PC-9 (cell line): ENCODE data around the gene CFAP46. TPM values are rescaled to one million over a fixed set of nuclear protein-coding genes. Genes with fewer than 3 reads are reported as not detected.

Source experiments
- BruUV-seq: library from RNA; stranded (reverse); fragments of 400-500 nt; replicated peaks from 2 replicates; lab custom pipeline; 2021; lab: Mats Ljungman, UMichigan
- CTCF ChIA-PET: fragments of 300-600 bp; sonication (Branson Sonifier 250); formaldehyde crosslinking; loops from one replicate; lab custom pipeline; 2022; ENCODE audit warnings: antibody characterized with exemption; lab: Charles Lee
- POLR2A ChIA-PET: fragments of 300-600 bp; sonication (Branson Sonifier 250); formaldehyde crosslinking; loops from one replicate; lab custom pipeline; 2022; ENCODE audit warnings: antibody characterized with exemption; ENCODE audit not compliant: unreplicated experiment; lab: Charles Lee
- DNase-seq, 2 experiments: peaks; one replicate each; pipeline versions ENCODE4 v3.0.0 to v3.0.0-alpha.2; 2015 to 2022; ENCODE audit warnings: mixed read lengths in 1 of 2
- H2AFZ ChIP-seq: fragments of 200-600 bp; sonication (generic); 2 replicates; pipeline ENCODE4 v1.8.1; 2017; ENCODE audit warnings: antibody characterized with exemption
- H3F3A ChIP-seq: fragments of 200-600 bp; sonication (generic); 2 replicates; pipeline ENCODE4 v1.8.1; 2017; ENCODE audit warnings: antibody characterized with exemption, mild to moderate bottlenecking, low read depth; ENCODE audit not compliant: insufficient read depth
- H3K27ac ChIP-seq: fragments of 200-600 bp; sonication (generic); 2 replicates; pipeline ENCODE4 v1.6.1; 2016; ENCODE audit warnings: mixed run types
- H3K27me3 ChIP-seq: fragments of 200-600 bp; sonication (generic); 2 replicates; pipeline ENCODE4 v1.6.1; 2016; ENCODE audit warnings: low read depth, mixed run types; ENCODE audit not compliant: insufficient read depth
- H3K36me3 ChIP-seq: fragments of 200-600 bp; sonication (generic); 2 replicates; pipeline ENCODE4 v1.6.1; 2016; ENCODE audit warnings: low read depth, mixed run types
- H3K4me1 ChIP-seq: fragments of 200-600 bp; sonication (generic); replicated peaks from 2 replicates; pipeline ENCODE4 v1.6.1; 2016; ENCODE audit warnings: mixed run types; ENCODE audit not compliant: insufficient read depth
- H3K4me2 ChIP-seq: fragments of 200-600 bp; sonication (generic); 2 replicates; pipeline ENCODE4 v1.6.1; 2017; ENCODE audit warnings: mixed run types
- H3K4me3 ChIP-seq: fragments of 200-600 bp; sonication (generic); 2 replicates; pipeline ENCODE4 v1.6.1; 2016; ENCODE audit warnings: mixed run types
- H3K79me2 ChIP-seq: fragments of 200-600 bp; sonication (generic); 2 replicates; pipeline ENCODE4 v1.6.1; 2017; ENCODE audit warnings: low read depth, mixed run types
- H3K9me2 ChIP-seq: fragments of 200-600 bp; sonication (generic); 2 replicates; pipeline ENCODE4 v1.8.1; 2017; ENCODE audit warnings: mild to moderate bottlenecking; ENCODE audit not compliant: insufficient read depth
- H3K9me3 ChIP-seq: fragments of 200-600 bp; sonication (generic); 2 replicates; pipeline ENCODE4 v1.8.1; 2016; ENCODE audit warnings: low read depth; ENCODE audit not compliant: insufficient read depth
- H4K20me1 ChIP-seq: fragments of 200-600 bp; sonication (generic); 2 replicates; pipeline ENCODE4 v1.8.1; 2017; ENCODE audit not compliant: insufficient read depth
- CTCF ChIP-seq: fragments of 200-600 bp; sonication (generic); conservative IDR thresholded peaks from 2 replicates; pipeline ENCODE4 v1.6.1; 2017; ENCODE audit warnings: mixed run types, antibody characterized with exemption, mild to moderate bottlenecking, moderate library complexity
- EZH2 ChIP-seq: fragments of 200-600 bp; sonication (generic); IDR thresholded peaks from 2 replicates; pipeline ENCODE4 v1.8.0; 2017; ENCODE audit warnings: antibody characterized with exemption, low read depth
- intact Hi-C: fragments of 100-400 bp; cut with micrococcal nuclease; formaldehyde crosslinking; loops from one replicate; pipeline ENCODE4 v1.10.0; 2022; ENCODE audit not compliant: unreplicated experiment
- total RNA-seq: library from RNA; stranded (reverse); gene quantifications from 2 replicates; pipeline ENCODE4 v1.2.3, GENCODE V29; 2021

CFAP46 gene
- total RNA-seq, 1 experiment from 2014 or later, result not detected

- H3K27me3 ChIP-seq, result peaks cover 53% of the 10 kb centered on the region
- ChIA-PET POLR2A (no interaction called here), CTCF (no interaction called here)
- no peaks in the 10 kb centered on the region for H3K4me1 ChIP-seq
- no peak overlapping the region for H3K4me3 ChIP-seq
- DNase-seq, result no peak
- H2AFZ ChIP-seq, result no peak overlapping the region
- H3K79me2 ChIP-seq, result no peaks in the 10 kb centered on the region
- intact Hi-C loops, result no loop called here
- no peaks in the 10 kb centered on the region for H3K9me3 ChIP-seq
- TF ChIP-seq EZH2 (no peak), CTCF (no peak)
- H3K36me3 ChIP-seq, result no peaks in the 10 kb centered on the region
- H3K9me2 ChIP-seq, result no peaks in the 10 kb centered on the region
- H3K27ac ChIP-seq, result no peak overlapping the region
- no peaks in the 10 kb centered on the region for H3F3A ChIP-seq
- no TSS peak for BruUV-seq
- H3K4me2 ChIP-seq, result no peak overlapping the region
- no peaks in the 10 kb centered on the region for H4K20me1 ChIP-seq
Measured at GRCh38 chr10:132979491-132980425, 37.4 kb upstream of the CFAP46 start.

DNA sequence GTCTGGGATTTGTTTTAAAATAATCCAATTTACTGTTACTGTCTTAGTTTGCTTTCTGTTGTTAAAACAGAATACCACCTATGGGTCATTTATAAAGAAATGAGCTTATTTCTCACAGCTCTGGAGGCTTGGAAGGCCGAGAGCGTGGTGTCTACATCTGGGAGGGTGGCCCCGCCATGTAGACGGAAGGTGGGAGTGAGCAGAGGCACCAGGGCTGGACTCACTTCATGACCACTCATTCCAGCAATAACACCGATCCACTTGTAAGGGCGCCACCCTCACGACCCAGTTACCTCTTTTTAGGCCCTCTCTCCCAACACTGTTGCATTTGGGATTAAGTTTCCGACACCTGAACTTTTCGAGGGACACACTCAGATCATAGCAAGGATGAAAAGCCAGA lies 36.2 kb upstream of the CFAP46 start:
- no peaks in the 10 kb centered on the region for H3K79me2 ChIP-seq
- H3K4me2 ChIP-seq, result no peak overlapping the region
- ChIA-PET POLR2A (no interaction called here), CTCF (no interaction called here)
- intact Hi-C loops, result no loop called here
- no peaks in the 10 kb centered on the region for H3K9me3 ChIP-seq
- H3K4me1 ChIP-seq, result no peaks in the 10 kb centered on the region
- H3K9me2 ChIP-seq, result no peaks in the 10 kb centered on the region
- H4K20me1 ChIP-seq, result no peaks in the 10 kb centered on the region
- H3K27ac ChIP-seq, result no peak overlapping the region
- H3K27me3 ChIP-seq, result peaks cover 57% of the 10 kb centered on the region
- H2AFZ ChIP-seq, result no peak overlapping the region
- BruUV-seq, result no TSS peak
- no peak overlapping the region for H3K4me3 ChIP-seq
- no peaks in the 10 kb centered on the region for H3K36me3 ChIP-seq
- no peak for TF ChIP-seq CTCF
- TF ChIP-seq EZH2, result no peak
- H3F3A ChIP-seq, result no peaks in the 10 kb centered on the region
- DNase-seq, result no peak

GRCh38 chr10:132977807-132978206 lies 35.4 kb upstream of the CFAP46 start:
- no peaks in the 10 kb centered on the region for H3K9me2 ChIP-seq
- no peaks in the 10 kb centered on the region for H3K4me1 ChIP-seq
- H3K36me3 ChIP-seq, result no peaks in the 10 kb centered on the region
- no peak overlapping the region for H2AFZ ChIP-seq
- no peaks in the 10 kb centered on the region for H3K79me2 ChIP-seq
- no peak overlapping the region for H3K27ac ChIP-seq
- H3K9me3 ChIP-seq, result no peaks in the 10 kb centered on the region
- CTCF ChIA-PET, result no interaction called here
- H3K27me3 ChIP-seq, result peaks cover 65% of the 10 kb centered on the region
- no peak for TF ChIP-seq CTCF
- intact Hi-C loops, result no loop called here
- DNase-seq, result no peak
- no peak overlapping the region for H3K4me2 ChIP-seq
- POLR2A ChIA-PET, result no interaction called here
- no peaks in the 10 kb centered on the region for H3F3A ChIP-seq
- H3K4me3 ChIP-seq, result no peak overlapping the region
- no peaks in the 10 kb centered on the region for H4K20me1 ChIP-seq
- no TSS peak for BruUV-seq
